SW 1271 (cell line): ENCODE results near the gene CYP2U1.
A peak's percentile ranks its signal among the peaks of the same experiment; 100 is the strongest.

Experiments
- DNase-seq, 2 experiments: peaks; one replicate each; lab custom pipeline; 2025; lab: John Stamatoyannopoulos, UW

Gene CYP2U1

DNA sequence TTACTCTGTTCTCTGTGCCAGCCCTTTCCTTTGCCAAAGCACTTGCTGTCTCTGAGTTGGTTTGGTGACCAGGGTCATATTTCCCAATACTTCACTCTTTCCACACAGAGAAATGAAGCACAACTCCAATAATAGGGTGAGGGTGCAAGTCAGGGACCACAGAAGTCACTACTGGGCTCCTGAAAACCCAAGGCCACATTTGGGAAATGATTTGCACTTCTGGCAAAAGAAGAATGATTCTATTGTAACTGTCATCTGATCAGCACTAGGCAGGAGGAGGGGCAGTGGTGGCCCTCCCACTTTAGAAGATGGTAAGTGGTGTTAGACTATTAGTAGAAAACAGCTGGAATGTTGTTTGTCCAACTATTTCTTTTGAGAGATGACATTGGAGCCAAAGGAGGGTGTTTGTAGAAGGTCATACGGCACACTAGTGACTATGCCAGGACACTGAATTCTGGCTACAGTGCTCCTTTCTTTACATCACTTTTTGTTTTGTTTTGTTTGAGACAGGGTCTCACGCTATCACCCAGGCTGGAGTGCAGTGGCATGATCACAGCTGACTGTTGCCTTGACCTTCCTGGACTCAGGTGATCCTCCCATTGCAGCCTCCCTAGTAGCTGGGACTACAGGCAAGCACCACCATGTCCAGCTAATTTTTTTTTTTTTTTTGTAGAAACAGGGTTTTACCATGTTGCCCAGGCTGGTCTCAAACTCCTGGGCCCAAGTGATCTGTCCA lies 47.5 kb downstream of the CYP2U1 start:
- peak in 1 of 2 experiments; percentile 1 for DNase-seq

DNA sequence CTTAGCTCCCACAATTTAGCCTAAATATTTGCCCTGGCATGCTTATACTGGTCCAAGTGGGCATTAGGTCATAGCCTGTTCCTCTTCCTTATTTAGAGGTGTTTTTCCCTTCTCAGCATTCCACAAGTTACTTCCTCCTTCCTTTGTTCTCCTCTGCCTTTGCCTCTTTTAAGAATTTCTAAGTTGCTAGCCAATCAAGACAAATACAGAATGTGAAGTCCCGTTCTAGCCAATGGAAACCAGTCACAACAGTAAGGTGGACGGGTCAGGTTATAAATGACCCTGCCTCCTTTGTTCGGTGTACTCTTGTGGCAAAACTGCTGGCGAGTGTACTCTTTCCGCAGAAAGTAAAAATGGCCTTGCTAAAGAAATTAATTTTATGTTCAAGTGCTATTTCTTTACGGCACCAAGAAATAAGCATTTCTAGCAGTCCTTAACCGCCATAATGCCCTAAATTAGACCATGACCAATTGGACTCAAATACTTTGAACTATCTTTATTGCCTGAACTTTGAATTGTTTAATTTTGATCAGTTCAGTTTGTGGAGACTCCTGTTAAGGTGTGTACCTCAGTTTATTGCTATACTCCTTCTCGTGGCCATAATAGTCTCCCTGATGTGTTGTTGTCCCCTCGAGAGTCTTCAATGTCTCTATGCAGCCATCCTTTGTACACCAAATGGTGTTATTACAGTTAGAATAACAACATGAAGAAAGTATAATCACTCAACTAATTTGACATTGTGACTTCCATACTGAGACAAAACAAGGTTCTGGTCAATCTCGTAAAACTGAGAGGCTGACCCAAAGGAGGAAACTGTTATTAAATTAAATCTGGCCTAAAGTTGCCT lies 56.8 kb downstream of the CYP2U1 start:
- no peak for DNase-seq

DNA sequence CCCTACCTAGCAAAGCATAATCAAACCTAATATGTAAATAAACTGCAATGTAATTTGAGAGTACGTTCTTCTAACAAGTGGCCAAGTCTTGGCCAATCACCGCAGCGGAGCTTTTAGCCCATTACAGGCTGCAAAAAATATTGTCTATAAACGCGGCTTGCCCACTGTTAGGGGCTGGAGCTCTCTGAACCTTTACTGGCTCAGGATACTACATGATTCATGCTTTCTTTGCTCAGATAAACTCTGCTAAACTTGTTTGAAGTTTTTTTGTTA lies 57.4 kb downstream of the CYP2U1 start:
- no peak for DNase-seq

DNA sequence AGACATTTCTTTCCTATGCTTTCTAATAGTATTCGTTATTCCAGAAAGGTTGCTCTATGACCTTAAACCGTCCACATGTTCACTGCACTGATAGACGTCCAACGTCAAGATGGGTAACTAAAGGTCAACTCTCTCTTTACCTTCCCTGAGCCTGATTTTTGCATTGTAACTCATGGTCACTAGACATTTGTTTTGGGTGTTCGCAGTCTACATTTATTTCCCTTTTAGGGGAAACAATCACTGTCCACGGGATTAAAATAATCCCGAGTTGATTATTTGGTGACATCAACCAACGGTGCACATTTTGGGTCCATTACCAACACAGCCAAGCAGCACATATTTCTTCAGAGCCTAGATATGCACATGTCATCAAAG lies 57.8 kb downstream of the CYP2U1 start:
- no peak for DNase-seq

DNA sequence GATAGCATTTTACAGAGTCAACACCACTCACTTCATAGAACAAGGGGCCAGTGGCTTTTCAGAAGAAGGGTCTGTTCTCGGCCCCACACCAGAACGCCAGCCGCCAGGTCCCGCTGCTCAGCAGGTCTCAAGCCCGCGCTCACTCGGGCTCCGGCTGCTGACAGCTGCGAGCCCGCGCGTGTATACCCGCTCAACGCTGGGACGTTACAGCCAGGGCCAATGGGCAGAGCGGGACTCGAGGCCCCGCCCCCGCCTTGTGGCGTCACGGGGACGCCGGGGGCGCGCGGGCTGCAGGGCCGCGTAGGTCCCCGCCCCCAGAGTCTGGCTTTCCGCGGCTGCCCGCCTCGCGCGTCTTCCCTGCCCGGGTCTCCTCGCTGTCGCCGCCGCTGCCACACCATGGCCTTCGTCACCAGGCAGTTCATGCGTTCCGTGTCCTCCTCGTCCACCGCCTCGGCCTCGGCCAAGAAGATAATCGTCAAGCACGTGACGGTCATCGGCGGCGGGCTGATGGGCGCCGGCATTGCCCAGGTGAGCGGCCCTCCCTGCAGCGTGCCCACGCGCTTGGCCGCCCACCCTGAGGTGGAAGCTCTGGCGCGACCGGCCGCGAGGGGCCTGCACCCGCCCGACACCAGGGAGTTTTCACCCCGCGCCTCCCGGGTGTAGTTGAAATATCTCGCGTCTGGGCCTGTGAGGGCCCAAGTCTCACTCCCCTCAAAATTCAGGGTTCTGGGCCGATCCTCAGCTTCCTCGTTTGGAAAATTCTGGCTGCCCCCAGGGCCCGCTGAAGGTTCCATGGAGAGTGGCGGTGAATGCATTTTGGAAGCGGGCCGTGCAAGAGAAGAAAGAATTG lies 58.4 kb downstream of the CYP2U1 start, which contains the start of gene HADH:
Gene HADH, plus strand, starts transcription at position 353 of the 850 bp plus-strand sequence. Its CDS starts 44 bp downstream, at position 397.
- DNase-seq, result peak; percentile 29 to 80

DNA sequence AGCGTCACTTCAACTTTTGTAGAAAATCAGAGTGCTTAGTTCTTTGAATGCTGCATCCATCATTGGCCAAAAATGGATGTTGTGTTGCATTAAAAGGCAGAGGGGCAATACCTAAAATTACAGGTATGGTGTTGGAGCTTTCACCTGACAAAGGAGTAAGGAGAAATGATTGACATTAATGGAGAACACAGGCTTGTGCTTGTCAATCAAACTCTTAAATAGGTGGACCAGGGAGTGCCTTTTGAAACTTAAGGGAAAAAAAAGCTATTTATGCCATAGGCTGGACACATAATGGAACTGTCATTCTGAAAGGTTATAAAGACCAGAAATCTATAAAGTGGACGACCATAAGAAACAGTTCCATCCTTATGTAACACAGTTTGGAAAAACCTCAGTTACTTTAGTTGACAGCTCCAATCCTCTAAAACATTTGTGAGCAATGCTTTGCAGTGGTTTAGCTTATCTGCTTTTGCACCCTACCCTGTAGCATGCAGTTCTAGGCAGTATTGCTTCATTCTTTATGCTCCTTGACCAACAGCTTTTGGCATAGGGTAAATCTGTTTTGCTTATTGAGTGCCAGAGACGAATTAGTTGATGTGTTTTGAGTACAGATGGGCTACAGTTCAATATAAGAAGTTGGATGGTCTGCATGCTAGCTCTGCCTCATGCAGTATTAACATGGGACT lies 60.7 kb downstream of the CYP2U1 start:
- no peak for DNase-seq

DNA sequence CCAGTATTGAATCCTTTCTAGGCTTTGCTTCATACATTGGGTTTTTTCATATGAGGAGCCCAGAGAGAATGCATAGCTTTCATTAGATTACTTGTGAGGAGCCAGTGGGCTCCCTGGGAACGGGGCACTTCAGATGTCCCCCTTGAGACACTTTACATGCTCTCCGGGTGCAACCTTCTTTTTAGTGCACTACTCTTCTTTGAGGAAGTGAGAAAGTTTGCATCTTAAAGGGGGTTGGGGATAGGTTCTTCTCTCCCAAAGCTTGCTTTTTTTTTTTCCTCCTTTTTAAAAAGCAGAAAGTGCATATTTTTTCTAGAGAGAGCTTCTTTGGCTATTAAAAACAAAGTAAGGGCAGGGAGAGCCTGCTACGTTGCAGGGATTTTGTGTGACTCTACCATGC lies 62.6 kb downstream of the CYP2U1 start:
- no peak for DNase-seq

DNA sequence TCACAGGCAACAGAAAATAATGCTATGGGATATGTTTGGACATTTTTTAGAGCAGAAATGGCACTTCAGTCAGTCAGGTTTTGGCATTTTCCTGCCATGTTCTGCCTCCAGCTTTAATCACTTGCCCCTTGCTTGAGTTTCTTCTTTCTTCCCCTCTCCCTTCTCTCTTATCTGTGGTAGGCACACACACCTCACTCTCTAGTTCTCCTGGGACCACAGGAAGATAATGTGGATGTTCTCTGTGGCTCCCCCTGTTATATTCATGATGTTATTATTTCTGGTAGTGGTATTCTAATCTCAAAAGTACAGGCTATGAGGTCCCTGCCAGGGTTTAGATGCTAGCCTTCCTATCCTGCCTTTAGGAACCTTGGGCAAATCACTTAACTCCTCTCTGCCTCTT lies 63.5 kb downstream of the CYP2U1 start:
- DNase-seq, result no peak

DNA sequence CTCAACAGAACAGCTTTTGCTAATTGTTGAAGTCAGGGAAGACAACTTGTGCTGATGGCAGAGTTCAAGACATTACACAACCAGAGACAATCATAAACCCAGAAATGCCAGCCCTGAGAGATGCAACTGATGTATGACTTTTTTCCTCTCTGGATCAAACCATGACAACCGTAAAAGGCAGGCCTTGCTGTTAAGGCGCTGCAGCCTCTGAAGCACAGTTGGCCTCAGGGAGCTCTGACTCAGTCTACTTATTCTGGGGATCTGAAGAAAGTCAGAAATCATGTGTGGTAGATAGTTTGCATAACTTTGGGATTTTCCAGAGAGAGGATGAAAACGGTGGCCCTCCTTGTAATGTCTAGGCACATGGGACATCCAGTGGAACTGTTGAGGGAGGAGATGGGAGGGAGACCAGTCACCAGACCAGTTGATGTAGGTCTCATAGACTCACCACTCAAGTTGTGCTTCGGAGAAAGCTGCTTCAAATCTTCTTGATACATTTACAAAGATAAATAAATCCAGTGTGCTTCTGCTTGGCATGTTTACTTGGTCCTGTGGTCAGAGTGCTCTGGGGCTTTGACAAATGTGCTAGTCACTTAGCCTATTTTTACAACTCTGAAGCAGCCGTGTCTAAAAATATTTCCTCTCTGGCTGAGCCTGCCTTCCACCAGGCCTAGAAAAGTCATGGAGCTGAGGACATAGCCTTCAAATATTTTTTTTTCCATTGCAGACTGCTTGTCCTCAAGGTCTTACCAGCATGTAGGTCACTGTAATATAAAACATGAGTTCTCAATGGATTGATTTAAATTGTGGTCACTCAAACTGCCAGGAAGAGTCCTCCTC lies 65.8 kb downstream of the CYP2U1 start:
- no peak for DNase-seq

DNA sequence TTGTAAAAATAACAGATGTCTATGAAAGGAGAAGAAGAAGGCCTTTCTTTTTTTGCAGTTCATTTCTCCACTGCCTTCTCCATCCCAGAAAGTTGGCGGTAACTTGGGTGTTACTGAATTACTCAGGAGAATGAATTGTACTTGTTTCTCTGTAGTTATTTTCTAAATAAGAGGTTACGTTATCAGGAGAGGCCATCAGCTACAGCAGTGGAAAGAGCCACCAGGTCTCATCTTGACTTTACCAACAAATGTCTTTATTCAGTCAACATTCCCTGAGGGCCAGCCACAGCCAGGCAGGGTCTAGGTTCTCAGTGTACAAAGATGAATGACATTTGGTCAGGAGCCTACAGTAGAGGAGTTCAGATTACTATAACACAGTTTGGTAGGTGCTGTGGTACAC lies 66.4 kb downstream of the CYP2U1 start:
- DNase-seq, result no peak

DNA sequence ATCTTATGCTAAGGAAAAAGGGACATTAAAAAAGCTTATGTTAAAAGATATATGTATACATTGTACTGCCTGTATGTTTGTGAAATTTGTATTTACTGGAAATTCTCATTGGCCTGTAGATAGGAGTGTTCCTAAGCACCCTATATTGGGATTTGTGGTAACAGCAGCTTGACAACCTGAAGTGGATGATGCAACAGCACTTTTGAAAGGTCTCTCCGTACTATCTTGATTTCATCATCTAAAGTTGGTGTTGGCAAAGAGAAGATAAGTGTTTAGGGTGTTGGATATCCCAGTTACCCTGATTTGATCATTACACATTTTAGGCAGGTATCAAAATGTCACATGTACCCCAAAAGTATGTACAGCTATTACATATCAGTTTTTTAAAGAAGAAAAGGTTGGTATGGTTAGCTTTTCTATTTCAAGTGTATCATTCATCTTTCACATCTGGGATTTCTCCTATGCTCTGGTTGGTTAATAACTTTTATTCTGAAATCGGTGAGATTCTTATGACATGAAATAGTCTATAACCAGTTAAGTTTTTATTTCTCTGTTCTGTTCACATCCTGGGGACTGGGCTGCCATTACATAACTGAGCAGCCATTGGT lies 68.7 kb downstream of the CYP2U1 start:
- no peak for DNase-seq

DNA sequence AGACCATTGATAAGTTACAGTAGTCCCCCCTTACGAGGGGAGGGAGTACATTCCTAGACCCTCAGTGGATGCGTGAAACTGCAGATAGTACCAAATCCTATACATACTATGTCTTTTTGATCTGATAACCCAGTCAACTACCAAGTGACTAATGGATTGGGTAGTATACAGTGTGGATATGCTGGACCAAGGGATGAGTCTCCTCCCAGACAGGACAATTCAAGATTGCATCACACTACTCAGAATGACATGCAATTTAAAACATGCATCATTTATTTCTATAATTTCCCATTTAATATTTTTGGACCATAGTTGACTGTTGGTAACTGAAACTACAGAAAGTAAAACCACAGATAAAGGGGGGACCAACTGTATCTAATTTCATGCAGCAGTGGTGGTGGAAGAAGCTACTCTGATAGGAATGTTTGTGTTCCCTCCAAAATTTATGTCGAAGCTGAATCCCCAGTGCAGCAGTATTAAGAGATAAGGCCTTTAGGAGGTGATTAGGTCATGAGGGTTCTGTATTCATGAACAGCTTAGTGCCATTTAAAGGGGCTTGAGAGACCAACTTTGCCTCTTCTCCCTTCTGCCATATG lies 70.3 kb downstream of the CYP2U1 start:
- DNase-seq, result no peak
